ENCODE measurements around the gene MYOC. TPM values are rescaled to one million over a fixed set of nuclear protein-coding genes. Genes with fewer than 3 reads are reported as not detected.

Gene MYOC
- polyA plus RNA-seq, 1 experiment = not detected

GRCh38 chr1:171643156-171643555 lies 9.3 kb downstream of the MYOC start:
- no peaks in the 10 kb centered on the region for H3K27me3 ChIP-seq (ENCODE audit: control insufficient read depth, insufficient read depth, low read length)
- no peaks in the 10 kb centered on the region for H3K9me3 ChIP-seq (ENCODE audit: control insufficient read depth, insufficient read depth, low read length)
- no peak for TF ChIP-seq CTCF (IDR thresholded peaks at IDR 0.05; ENCODE audit: low read depth, low read length)
- H3K27ac ChIP-seq (ENCODE audit: low read depth, low read length) = no peak overlapping the region
- CTCF ChIA-PET = interaction anchor here (0.6 to 6.1 kb wide), 9 partner anchors 13 to 1169 kb away, joined by 3 to 197 read pairs (median 5); no protein-coding TSS in a partner anchor
- no peak overlapping the region for H3K4me3 ChIP-seq (ENCODE audit: low read depth, low read length)
- DNase-seq (ENCODE audit: low read depth, low spot score) = no peak
- POLR2A ChIA-PET = no interaction called here

GRCh38 chr1:171642197-171642596 lies 10.3 kb downstream of the MYOC start:
- no peak overlapping the region for H3K27ac ChIP-seq (ENCODE audit: low read depth, low read length)
- DNase-seq (ENCODE audit: low read depth, low spot score) = no peak
- no peaks in the 10 kb centered on the region for H3K9me3 ChIP-seq (ENCODE audit: control insufficient read depth, insufficient read depth, low read length)
- no peak overlapping the region for H3K4me3 ChIP-seq (ENCODE audit: low read depth, low read length)
- H3K27me3 ChIP-seq (ENCODE audit: control insufficient read depth, insufficient read depth, low read length) = no peaks in the 10 kb centered on the region
- ChIA-PET POLR2A (no interaction called here), CTCF (interaction anchor here (1.0 to 6.1 kb wide), 4 partner anchors 74 to 360 kb away, joined by 4 to 197 read pairs (median 4); no protein-coding TSS in a partner anchor)
- TF ChIP-seq CTCF (IDR thresholded peaks at IDR 0.05; ENCODE audit: low read depth, low read length) = no peak

DNA sequence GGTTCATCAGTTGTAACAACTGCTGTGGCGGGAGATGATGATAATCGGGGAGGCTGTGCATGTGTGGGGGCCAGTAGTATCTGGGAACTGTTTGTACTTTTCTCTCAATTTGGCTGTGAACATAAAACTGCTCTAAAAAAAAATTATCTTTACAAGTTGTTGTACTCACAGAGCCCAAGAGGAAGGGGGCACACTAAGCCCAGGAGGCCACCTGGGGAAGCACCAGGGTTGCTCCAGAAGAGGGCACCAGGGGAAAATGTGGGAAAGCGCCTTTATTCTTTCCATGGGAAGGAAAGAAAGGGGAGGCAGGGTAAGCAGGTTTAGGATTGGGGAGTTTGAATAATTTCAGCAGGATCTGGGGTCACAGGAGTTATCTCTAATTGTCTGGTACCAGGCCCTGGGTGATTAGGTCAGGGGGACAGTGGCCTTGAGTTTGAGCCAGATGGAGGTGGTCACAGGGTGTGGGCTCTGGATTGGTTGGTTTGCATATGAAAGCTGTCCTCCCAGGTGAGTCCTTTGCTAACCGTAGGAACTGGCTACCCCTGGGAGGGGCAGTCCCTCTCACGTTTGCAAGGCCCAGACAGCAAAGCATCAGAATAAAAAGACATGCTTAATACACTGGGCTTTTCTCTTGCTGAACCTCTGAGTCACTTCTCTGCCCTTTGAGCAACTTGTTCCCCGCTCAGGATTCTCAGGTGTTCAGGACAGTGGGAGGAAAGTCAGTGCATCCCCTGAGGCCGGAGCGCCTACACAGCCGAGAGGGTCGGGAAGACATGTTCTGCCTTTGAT lies 11.2 kb downstream of the MYOC start:
- TF ChIP-seq CTCF (IDR thresholded peaks at IDR 0.05; ENCODE audit: low read depth, low read length) = no peak
- CTCF ChIA-PET = interaction anchor here (6.1 kb wide), 1 partner anchor 344 kb away, joined by 197 read pairs; no protein-coding TSS in a partner anchor
- Histone ChIP-seq H3K9me3 (ENCODE audit: control insufficient read depth, insufficient read depth, low read length) (no peaks in the 10 kb centered on the region), H3K27ac (ENCODE audit: low read depth, low read length) (no peak overlapping the region), H3K4me3 (ENCODE audit: low read depth, low read length) (no peak overlapping the region), H3K27me3 (ENCODE audit: control insufficient read depth, insufficient read depth, low read length) (no peaks in the 10 kb centered on the region)
- no peak for DNase-seq (ENCODE audit: low read depth, low spot score)
- POLR2A ChIA-PET = no interaction called here

GRCh38 chr1:171640225-171640624 lies 12.3 kb downstream of the MYOC start:
- ChIA-PET CTCF (interaction anchor here (1.2 kb wide), 1 partner anchor 15 kb away, joined by 3 read pairs; no protein-coding TSS in a partner anchor), POLR2A (no interaction called here)
- no peak for TF ChIP-seq CTCF (IDR thresholded peaks at IDR 0.05; ENCODE audit: low read depth, low read length)
- Histone ChIP-seq H3K27ac (ENCODE audit: low read depth, low read length) (no peak overlapping the region), H3K9me3 (ENCODE audit: control insufficient read depth, insufficient read depth, low read length) (no peaks in the 10 kb centered on the region), H3K27me3 (ENCODE audit: control insufficient read depth, insufficient read depth, low read length) (no peaks in the 10 kb centered on the region), H3K4me3 (ENCODE audit: low read depth, low read length) (no peak overlapping the region)
- DNase-seq (ENCODE audit: low read depth, low spot score) = no peak

GRCh38 chr1:171637928-171638576 lies 14.4 kb downstream of the MYOC start:
- POLR2A ChIA-PET = no interaction called here
- Histone ChIP-seq H3K4me3 (ENCODE audit: low read depth, low read length) (no peak overlapping the region), H3K27me3 (ENCODE audit: control insufficient read depth, insufficient read depth, low read length) (no peaks in the 10 kb centered on the region), H3K27ac (ENCODE audit: low read depth, low read length) (no peak overlapping the region), H3K9me3 (ENCODE audit: control insufficient read depth, insufficient read depth, low read length) (no peaks in the 10 kb centered on the region)
- CTCF ChIA-PET = no interaction called here
- TF ChIP-seq CTCF (IDR thresholded peaks at IDR 0.05; ENCODE audit: low read depth, low read length) = no peak
- DNase-seq (ENCODE audit: low read depth, low spot score) = no peak

Data from AG04450 (cell line).